ENCODE data around the gene ARHGAP6. TPM values are rescaled to one million over a fixed set of nuclear protein-coding genes. Genes with fewer than 3 reads are reported as not detected.

ARHGAP6 gene
- total and polyA plus RNA-seq, 2 donors from 2014 or later, result 6.0 to 20.4 TPM

DNA sequence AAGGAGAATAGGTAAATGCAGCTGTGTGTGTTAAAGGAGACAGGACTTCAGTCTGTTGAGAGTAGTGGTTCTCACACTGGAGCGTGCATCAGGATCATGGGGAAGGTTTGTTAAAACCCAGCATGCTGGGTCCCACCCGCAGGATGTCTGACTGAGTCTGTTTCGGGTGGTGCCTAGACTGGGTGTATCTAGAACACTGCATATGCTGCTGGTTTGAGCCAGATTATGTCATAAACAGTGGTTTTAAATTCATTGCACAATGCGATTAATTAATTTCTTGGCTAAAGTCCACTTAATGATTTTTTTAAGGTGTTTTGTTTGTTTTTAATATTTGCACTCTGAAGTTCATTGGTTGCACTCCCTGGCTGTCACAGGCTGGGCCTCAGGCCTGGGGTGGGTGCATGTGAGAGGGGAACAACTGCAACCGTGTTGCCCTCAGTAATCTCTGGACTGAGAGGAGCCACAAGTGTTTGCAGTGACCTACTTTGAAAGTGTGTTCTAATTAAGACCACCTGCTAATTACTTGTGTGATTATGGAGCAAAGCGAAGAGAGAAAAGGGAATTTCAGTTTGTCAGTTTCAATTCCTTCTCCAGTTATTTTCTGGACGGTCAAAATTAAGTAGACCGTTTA, 546.3 kb downstream of the ARHGAP6 start:
- TF ChIP-seq, protein P1, sequence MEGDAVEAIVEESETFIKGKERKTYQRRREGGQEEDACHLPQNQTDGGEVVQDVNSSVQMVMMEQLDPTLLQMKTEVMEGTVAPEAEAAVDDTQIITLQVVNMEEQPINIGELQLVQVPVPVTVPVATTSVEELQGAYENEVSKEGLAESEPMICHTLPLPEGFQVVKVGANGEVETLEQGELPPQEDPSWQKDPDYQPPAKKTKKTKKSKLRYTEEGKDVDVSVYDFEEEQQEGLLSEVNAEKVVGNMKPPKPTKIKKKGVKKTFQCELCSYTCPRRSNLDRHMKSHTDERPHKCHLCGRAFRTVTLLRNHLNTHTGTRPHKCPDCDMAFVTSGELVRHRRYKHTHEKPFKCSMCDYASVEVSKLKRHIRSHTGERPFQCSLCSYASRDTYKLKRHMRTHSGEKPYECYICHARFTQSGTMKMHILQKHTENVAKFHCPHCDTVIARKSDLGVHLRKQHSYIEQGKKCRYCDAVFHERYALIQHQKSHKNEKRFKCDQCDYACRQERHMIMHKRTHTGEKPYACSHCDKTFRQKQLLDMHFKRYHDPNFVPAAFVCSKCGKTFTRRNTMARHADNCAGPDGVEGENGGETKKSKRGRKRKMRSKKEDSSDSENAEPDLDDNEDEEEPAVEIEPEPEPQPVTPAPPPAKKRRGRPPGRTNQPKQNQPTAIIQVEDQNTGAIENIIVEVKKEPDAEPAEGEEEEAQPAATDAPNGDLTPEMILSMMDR (IDR thresholded peaks at IDR 0.05; ENCODE audit: borderline replicate concordance, extremely low read depth, insufficient read depth), result no peak
- Histone ChIP-seq H3K9ac (ENCODE audit: low read length in 3 of 3) (no peak overlapping the region), H3K9me3 (ENCODE audit: control insufficient read depth in 2 of 3, insufficient read depth in 1 of 3, low read length in 3 of 3) (no peaks in the 10 kb centered on the region), H3K27ac (ENCODE audit: low read depth in 2 of 2, low read length in 2 of 2) (no peak overlapping the region), H3K36me3 (ENCODE audit: control insufficient read depth in 2 of 3, insufficient read depth in 3 of 3, low read length in 3 of 3) (peaks cover 3 to 64% (median 16%) of the 10 kb centered on the region in 3 donors), H3K4me3 (ENCODE audit: low read length in 3 of 3) (no peak overlapping the region), H3K4me1 (ENCODE audit: control insufficient read depth in 2 of 3, insufficient read depth in 2 of 3, low read depth in 1 of 3, low read length in 3 of 3) (no peaks in the 10 kb centered on the region), H3K27me3 (ENCODE audit: control insufficient read depth, insufficient read depth, low read length) (no peaks in the 10 kb centered on the region)
- intact Hi-C loops (cut with DNase I), result no loop called here
- DNase-seq (no peak), FAIRE-seq (no peak)

DNA sequence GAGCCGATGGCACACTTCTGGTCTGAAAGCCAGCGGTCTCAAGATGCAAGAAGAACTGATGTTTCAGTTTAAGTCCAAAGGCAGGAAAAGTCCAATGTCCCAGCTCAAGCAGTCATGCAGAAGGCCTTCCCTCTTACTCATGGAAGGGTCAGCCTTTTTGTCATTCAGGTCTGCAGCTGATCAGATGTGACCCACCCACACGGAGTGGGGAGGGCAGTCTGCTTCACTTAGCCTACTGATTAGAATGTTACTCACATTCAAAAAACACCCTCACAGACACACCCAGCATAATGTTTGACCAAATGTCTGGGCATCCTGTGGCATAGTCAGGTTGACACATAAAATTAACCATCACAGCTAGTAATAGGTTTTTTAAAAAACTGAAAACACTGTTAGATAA, 548.0 kb downstream of the ARHGAP6 start:
- Histone ChIP-seq H3K27ac (ENCODE audit: low read depth in 2 of 2, low read length in 2 of 2) (no peak overlapping the region), H3K9ac (ENCODE audit: low read length in 3 of 3) (no peak overlapping the region), H3K4me3 (ENCODE audit: low read length in 3 of 3) (no peak overlapping the region), H3K27me3 (ENCODE audit: control insufficient read depth, insufficient read depth, low read length) (no peaks in the 10 kb centered on the region), H3K9me3 (ENCODE audit: control insufficient read depth in 2 of 3, insufficient read depth in 1 of 3, low read length in 3 of 3) (no peaks in the 10 kb centered on the region), H3K36me3 (ENCODE audit: control insufficient read depth in 2 of 3, insufficient read depth in 3 of 3, low read length in 3 of 3) (peaks cover 3 to 71% (median 16%) of the 10 kb centered on the region in 3 donors), H3K4me1 (ENCODE audit: control insufficient read depth in 2 of 3, insufficient read depth in 2 of 3, low read depth in 1 of 3, low read length in 3 of 3) (no peaks in the 10 kb centered on the region)
- TF ChIP-seq, protein P1 (IDR thresholded peaks at IDR 0.05; ENCODE audit: borderline replicate concordance, extremely low read depth, insufficient read depth), result no peak
- intact Hi-C loops (cut with DNase I), result no loop called here
- no peak for FAIRE-seq
- DNase-seq, result no peak

DNA sequence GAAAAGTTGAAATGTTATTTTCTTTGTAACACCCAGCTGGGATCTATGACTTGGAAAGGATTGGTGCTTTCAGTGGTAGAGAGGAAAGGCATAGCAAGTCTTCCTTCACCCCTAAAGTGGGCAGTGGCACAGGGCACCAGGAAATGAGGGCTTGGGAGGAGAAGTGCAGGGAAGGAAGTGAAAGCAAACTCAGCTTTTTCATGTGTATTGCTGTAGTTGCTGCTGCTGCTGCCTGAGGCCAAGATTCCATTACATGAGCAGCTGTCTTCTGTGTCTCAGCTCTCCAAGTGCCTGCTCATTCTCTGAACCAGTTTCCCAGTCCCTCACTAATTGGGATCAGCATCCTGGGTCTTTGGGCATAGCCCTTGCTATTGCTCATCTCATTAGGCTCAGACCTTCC, 552.0 kb downstream of the ARHGAP6 start:
- DNase-seq (no peak), FAIRE-seq (no peak)
- H3K9me3 ChIP-seq (ENCODE audit: control insufficient read depth in 2 of 3, insufficient read depth in 1 of 3, low read length in 3 of 3), result no peaks in the 10 kb centered on the region
- no peak overlapping the region for H3K4me3 ChIP-seq (ENCODE audit: low read length in 3 of 3)
- peaks cover 0 to 40% (median 12%) of the 10 kb centered on the region in 3 donors for H3K36me3 ChIP-seq (ENCODE audit: control insufficient read depth in 2 of 3, insufficient read depth in 3 of 3, low read length in 3 of 3)
- no peaks in the 10 kb centered on the region for H3K27me3 ChIP-seq (ENCODE audit: control insufficient read depth, insufficient read depth, low read length)
- H3K4me1 ChIP-seq (ENCODE audit: control insufficient read depth in 2 of 3, insufficient read depth in 2 of 3, low read depth in 1 of 3, low read length in 3 of 3), result peaks cover 0 to 2% (median 0%) of the 10 kb centered on the region in 3 donors
- H3K27ac ChIP-seq (ENCODE audit: low read depth in 2 of 2, low read length in 2 of 2), result no peak overlapping the region
- H3K9ac ChIP-seq (ENCODE audit: low read length in 3 of 3), result no peak overlapping the region
- TF ChIP-seq, protein P1 (IDR thresholded peaks at IDR 0.05; ENCODE audit: borderline replicate concordance, extremely low read depth, insufficient read depth), result no peak
- intact Hi-C loops (cut with DNase I), result no loop called here

Measured in kidney (tissue), 14 donors.